GM18909 (cell line): Measurements from ENCODE around the gene RAD51AP2.
"Not testable (repeated sequence)": the region's sequence is repeated elsewhere in the genome, so short reads cannot be mapped to it uniquely, and the experiment has no call there.

Experiments
- ATAC-seq: cut with Tn5 transposase; IDR thresholded peaks from one replicate; pipeline ENCODE4 v1.9.1; 2021; ENCODE audit warnings: mild to moderate bottlenecking; ENCODE audit not compliant: unreplicated experiment, poor library complexity

Gene RAD51AP2

GRCh38 chr2:17538844-17539554 is 20.8 kb upstream of the RAD51AP2 start:
- peak; percentile 58 for ATAC-seq

GRCh38 chr2:17538022-17538843 is 20.0 kb upstream of the RAD51AP2 start:
- ATAC-seq = peak; percentile 22

GRCh38 chr2:17536416-17536815 is 18.2 kb upstream of the RAD51AP2 start:
- no peak for ATAC-seq

- ATAC-seq = no peak
Measured at GRCh38 chr2:17533546-17533945, 15.3 kb upstream of the RAD51AP2 start.

GRCh38 chr2:17529771-17530170 is 11.5 kb upstream of the RAD51AP2 start:
- ATAC-seq = no peak

- no peak for ATAC-seq
Measured at GRCh38 chr2:17522303-17522702, 4.1 kb upstream of the RAD51AP2 start.

- no peak for ATAC-seq
Measured at GRCh38 chr2:17521621-17522020, 3.4 kb upstream of the RAD51AP2 start.

- ATAC-seq = no peak
Measured at GRCh38 chr2:17520761-17521160, 2.5 kb upstream of the RAD51AP2 start.

GRCh38 chr2:17519486-17519885 is 1.2 kb upstream of the RAD51AP2 start:
- no peak for ATAC-seq

- peak; percentile 31 for ATAC-seq
Measured at GRCh38 chr2:17517481-17518211, 594 bp downstream of the RAD51AP2 start.

- ATAC-seq = peak; percentile 43
Measured at GRCh38 chr2:17515652-17516051, 2.6 kb downstream of the RAD51AP2 start.

GRCh38 chr2:17506736-17507616 is 11.3 kb downstream of the RAD51AP2 start:
- ATAC-seq = no peak

- ATAC-seq = no peak
Measured at GRCh38 chr2:17497718-17498117, 20.5 kb downstream of the RAD51AP2 start.

- ATAC-seq = no peak
Measured at GRCh38 chr2:17495590-17495989, 22.6 kb downstream of the RAD51AP2 start.

GRCh38 chr2:17490165-17490564 is 28.1 kb downstream of the RAD51AP2 start:
- ATAC-seq = not testable (repeated sequence)

- not testable (repeated sequence) for ATAC-seq
Measured at GRCh38 chr2:17488610-17489009, 29.6 kb downstream of the RAD51AP2 start.

- no peak for ATAC-seq
Measured at GRCh38 chr2:17483496-17483895, 34.7 kb downstream of the RAD51AP2 start.

- ATAC-seq = no peak
Measured at GRCh38 chr2:17482651-17483050, 35.6 kb downstream of the RAD51AP2 start.

- ATAC-seq = no peak
Measured at GRCh38 chr2:17479875-17480274, 38.4 kb downstream of the RAD51AP2 start.

GRCh38 chr2:17476830-17477229 is 41.4 kb downstream of the RAD51AP2 start:
- ATAC-seq = no peak
